NCI-H2171 (cell line): ENCODE results near the gene ARL16.

Source experiments
- DNase-seq: peaks from one replicate; lab custom pipeline; 2025; lab: John Stamatoyannopoulos, UW

ARL16 gene

GRCh38 chr17:81666342-81667191 is 17.0 kb downstream of the ARL16 start, which contains the start of the genes CCDC137 and OXLD1:
TSS of gene CCDC137 (plus strand) at chr17:81666737. CDS start at chr17:81666767, 30 bp downstream.
TSS of gene OXLD1 (minus strand) at chr17:81666605. CDS start at chr17:81666577, 28 bp downstream.
- DNase-seq = peak; percentile 93

- no peak for DNase-seq
Measured at GRCh38 chr17:81666092-81666341, 17.6 kb downstream of the ARL16 start.

GRCh38 chr17:81665205-81666091 is 18.1 kb downstream of the ARL16 start:
- DNase-seq = no peak

DNA sequence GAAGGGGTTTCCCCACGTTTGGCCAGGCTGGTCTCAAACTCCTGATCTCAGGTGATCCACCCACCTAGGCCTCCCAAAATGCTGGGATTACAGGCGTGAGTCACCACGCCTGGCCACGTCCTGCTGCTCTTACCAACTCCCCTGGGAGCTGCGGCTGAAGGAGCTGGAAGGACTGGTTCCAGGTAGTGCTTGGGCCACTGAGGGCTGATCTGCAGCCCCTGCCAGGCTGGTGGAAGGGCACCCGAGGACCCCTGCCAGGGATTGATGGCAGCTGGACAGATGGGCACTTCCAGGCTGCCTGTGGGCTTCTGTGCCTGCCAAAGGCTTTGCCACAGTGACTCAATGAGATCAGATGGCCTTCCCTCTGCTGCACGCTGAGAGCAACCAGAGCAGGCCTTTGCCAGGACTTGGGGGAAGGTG is 19.5 kb downstream of the ARL16 start:
- no peak for DNase-seq

- DNase-seq = no peak
Measured at GRCh38 chr17:81662002-81662401, 21.6 kb downstream of the ARL16 start.

GRCh38 chr17:81660441-81660840 is 23.2 kb downstream of the ARL16 start:
- no peak for DNase-seq

DNA sequence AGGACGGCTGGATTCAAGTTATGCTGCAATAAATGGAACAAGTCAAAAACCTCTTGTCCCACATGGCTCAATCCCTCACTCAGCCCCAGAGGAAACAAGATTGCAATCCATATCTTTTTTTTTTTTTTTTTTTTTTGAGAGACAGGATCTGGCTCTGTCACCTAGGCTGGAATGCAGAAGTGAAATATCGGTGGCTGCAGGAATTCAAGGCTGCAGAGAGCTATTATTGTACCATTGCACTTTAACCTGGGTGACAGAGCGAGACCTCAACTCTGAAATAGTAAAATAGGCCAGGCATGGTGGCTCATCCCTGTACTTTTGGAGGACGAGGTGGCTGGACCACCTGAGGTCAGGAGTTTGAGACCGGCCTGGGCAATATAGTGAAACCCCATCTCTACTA is 24.6 kb downstream of the ARL16 start:
- no peak for DNase-seq

DNA sequence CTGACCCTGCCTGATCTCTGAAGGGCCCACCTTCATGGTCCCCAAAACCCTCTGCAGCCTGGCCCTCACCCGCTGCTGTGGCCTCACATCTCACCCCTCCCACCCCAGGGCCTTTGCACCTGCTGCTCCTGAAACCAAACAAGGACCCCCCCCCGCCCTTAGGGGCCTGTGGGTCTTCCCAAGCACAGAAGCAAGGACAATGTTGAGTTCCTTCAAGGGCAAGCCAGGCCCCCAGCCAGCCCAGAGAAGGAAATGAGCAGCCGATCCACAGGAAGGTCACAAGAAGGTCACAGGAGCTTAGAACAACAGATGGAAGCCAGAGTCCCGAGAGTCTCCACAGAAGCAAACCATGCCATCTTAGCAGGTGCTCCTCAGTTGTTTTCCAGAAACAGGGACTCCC is 26.8 kb downstream of the ARL16 start:
- peak; percentile 30 for DNase-seq

DNA sequence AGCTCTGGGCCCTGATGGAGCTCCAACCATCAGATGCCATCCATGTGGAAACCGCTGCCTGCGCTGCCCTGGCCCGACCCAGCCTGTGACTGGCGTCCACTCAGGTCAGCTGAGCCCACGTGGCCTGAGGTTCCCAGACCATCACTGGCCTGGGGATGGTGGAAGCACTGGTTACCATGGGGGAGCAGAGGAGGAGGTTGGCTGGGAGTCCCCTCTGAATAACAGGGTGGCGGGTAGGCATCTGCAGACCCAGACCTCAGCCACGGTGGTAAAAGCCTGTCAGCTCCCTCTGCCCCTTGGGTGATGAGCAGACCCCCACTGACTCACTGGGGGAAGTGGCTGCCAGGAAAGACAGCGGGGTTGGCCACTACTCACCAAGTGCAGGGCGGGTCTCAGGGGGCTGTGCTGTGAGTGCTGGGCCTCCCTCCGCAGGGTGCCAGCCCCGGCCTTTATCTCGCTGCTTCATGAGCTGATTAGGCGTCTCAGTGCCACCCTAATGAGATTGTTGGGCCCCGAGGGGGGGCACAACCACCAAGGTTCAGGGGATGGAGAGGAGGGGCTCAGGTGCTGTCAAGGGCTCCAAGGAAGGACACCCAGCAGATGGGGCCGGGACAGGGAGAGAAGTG is 27.4 kb downstream of the ARL16 start, which contains the start of gene PDE6G:
PDE6G (minus strand) TSS at position 425 of the 626 bp plus-strand sequence. CDS start 3,237 bp downstream, outside the sequence.
- no peak for DNase-seq

GRCh38 chr17:81655378-81656117 is 28.0 kb downstream of the ARL16 start:
- no peak for DNase-seq

DNA sequence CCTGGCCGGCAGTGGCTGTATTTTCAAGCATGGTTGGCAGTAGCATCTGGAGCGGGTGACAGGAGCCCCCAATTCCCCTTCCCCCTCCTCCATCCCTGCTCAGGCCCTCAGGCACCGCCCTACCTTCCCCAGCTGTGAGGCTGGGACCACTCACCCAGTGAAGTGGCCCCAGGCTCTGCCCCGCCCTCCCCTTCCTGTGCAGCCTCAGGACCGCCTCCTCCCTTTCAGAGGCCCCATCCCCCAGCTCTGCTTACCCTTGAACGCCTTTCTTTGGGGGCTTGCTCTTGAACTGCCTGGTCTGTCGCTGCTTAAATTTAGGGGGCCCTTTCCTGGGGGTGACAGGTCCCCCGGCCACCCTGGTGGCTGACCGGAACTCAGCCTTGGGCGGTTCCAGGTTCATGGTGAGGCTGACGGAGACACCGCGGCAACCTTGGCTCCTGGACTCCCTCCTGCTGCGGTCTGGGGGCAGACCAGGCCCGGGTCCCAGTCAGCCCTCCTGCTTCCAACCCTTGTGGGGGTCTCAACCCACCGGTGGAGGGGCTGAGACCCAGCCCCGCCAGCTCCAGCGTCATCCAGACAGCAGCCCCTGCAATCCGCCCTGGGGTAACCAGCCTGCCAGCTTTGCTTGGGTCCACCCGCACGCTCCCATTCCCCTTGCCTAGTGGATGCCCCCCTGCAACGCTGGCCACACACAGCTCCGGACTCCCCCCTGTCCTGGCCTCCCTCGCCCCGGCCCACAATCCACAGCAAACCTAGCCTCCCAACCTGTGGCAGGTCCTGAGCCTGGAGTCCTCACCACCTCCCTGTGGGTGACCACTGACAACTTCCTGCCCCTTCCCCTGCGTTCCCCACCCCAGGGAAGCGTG is 30.5 kb downstream of the ARL16 start:
- no peak for DNase-seq

- no peak for DNase-seq
Measured at GRCh38 chr17:81651692-81652091, 31.9 kb downstream of the ARL16 start.

DNA sequence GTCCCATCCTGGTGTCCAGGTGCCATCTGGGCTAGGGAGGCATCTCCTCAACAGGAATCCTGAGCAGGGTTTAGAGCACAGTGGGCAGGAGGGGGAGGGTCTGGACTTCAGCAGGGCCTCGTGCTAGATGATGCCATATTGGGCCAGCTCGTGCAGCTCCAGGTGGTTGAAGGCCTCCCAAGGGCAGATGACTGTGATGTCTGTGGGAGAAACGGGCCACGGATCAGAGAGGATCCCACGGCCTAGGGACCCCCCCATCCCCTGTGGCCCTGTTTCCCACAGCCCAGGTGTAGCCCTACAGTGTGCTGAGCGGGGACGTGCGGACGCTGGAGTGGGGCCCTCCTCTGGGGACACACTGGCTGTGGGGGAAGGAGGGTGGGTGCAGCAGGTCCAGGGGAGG is 32.6 kb downstream of the ARL16 start:
- no peak for DNase-seq

GRCh38 chr17:81648707-81649085 is 34.9 kb downstream of the ARL16 start:
- DNase-seq = no peak

DNA sequence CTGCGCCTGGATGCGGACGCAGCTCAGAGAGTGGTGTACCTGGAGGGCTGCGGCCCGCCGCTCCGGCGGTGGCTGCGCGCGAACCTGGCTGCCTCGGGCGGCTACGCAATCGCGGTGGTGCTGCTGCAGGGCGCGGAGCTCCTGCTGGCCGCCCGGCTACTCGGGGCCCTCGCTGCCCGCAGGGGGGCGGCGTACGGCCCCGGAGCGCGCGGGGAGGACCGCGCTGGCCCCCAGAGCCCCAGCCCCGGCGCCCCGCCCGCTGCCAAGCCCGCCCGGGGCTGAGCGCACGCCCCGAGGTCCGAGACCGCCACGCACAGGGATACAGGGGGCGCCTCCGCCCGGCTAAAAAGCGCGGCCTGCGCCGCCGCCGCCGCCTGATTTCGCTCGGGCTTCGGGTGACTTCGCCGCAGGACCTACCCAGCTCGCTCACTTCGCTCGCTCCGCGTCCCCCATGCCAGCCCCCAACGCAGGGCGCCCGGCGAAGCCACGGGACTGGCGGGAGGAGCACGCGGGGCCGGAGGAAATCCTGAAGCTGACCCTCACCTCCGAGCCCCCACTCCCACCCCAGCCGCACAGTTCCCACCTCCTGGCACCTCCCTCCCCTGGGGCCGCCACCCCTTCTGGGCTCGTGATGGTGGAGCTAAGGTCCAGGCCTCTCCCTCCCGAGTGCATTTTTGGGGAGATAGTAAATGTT is 35.4 kb downstream of the ARL16 start:
- no peak for DNase-seq

GRCh38 chr17:81647640-81648012 is 36.0 kb downstream of the ARL16 start:
- no peak for DNase-seq

GRCh38 chr17:81646869-81647600 is 36.6 kb downstream of the ARL16 start:
- DNase-seq = no peak

GRCh38 chr17:81644976-81645952 is 38.3 kb downstream of the ARL16 start:
- DNase-seq = no peak
